Ishikawa (cell line): Measurements from ENCODE around the gene DMRTB1.
A peak's percentile ranks its signal among the peaks of the same experiment; 100 is the strongest.

ENCODE experiments used
- CEBPB ChIP-seq: IDR thresholded peaks from 2 replicates; pipeline ENCODE4 v1.6.1; 2012
- CREB1 ChIP-seq: IDR thresholded peaks from 2 replicates; pipeline ENCODE4 v1.6.1; 2012; ENCODE audit warnings: low read depth
- EGR1 ChIP-seq: IDR thresholded peaks from 2 replicates; pipeline ENCODE4 v1.6.1; 2012
- EP300 ChIP-seq: IDR thresholded peaks from 2 replicates; pipeline ENCODE4 v1.6.1; 2012; ENCODE audit warnings: borderline replicate concordance
- FOXM1 ChIP-seq: IDR thresholded peaks from 2 replicates; pipeline ENCODE4 v1.6.1; 2012; ENCODE audit warnings: low read depth, borderline replicate concordance
- MAX ChIP-seq: IDR thresholded peaks from 2 replicates; pipeline ENCODE4 v1.6.1; 2012
- RAD21 ChIP-seq: IDR thresholded peaks from 2 replicates; pipeline ENCODE4 v1.6.1; 2012; ENCODE audit warnings: low read depth
- REST ChIP-seq: IDR thresholded peaks from 2 replicates; pipeline ENCODE4 v1.6.1; 2012; ENCODE audit warnings: low read depth, mild to moderate bottlenecking
- TAF1 ChIP-seq: IDR thresholded peaks from 2 replicates; pipeline ENCODE4 v1.6.1; 2012; ENCODE audit warnings: low read depth, mild to moderate bottlenecking
- TCF12 ChIP-seq: IDR thresholded peaks from 2 replicates; pipeline ENCODE4 v1.6.1; 2012; ENCODE audit warnings: low read depth
- TEAD4 ChIP-seq: IDR thresholded peaks from 2 replicates; pipeline ENCODE4 v1.6.1; 2012
- USF1 ChIP-seq: IDR thresholded peaks from 2 replicates; pipeline ENCODE4 v1.6.1; 2012
- YY1 ChIP-seq: IDR thresholded peaks from 2 replicates; pipeline ENCODE4 v1.6.1; 2012; ENCODE audit warnings: low read depth
- ZBTB7A ChIP-seq: IDR thresholded peaks from 2 replicates; pipeline ENCODE4 v1.6.1; 2012; ENCODE audit warnings: low read depth

- TF ChIP-seq RAD21 (no peak), TEAD4 (peak; percentile 47; the same call in 1 of the 2 replicates), CREB1 (no peak), MAX (no peak), TAF1 (no peak), EP300 (no peak), YY1 (no peak), CEBPB (no peak), FOXM1 (no peak), REST (no peak), USF1 (no peak), EGR1 (no peak), TCF12 (no peak), ZBTB7A (no peak)
Observed at GRCh38 chr1:53449021-53449420, 10.2 kb upstream of the DMRTB1 start.
